Measurements from ENCODE around the gene SPON1. TPM values are rescaled to one million over a fixed set of nuclear protein-coding genes. Genes with fewer than 3 reads are reported as not detected.
A peak's percentile ranks its signal among the peaks of the same experiment; 100 is the strongest.
"Not testable (repeated sequence)": the region's sequence is repeated elsewhere in the genome, so short reads cannot be mapped to it uniquely, and the experiment has no call there.

Gene SPON1
- total RNA-seq, 1 donor from 2014 or later = under 0.01 TPM

DNA sequence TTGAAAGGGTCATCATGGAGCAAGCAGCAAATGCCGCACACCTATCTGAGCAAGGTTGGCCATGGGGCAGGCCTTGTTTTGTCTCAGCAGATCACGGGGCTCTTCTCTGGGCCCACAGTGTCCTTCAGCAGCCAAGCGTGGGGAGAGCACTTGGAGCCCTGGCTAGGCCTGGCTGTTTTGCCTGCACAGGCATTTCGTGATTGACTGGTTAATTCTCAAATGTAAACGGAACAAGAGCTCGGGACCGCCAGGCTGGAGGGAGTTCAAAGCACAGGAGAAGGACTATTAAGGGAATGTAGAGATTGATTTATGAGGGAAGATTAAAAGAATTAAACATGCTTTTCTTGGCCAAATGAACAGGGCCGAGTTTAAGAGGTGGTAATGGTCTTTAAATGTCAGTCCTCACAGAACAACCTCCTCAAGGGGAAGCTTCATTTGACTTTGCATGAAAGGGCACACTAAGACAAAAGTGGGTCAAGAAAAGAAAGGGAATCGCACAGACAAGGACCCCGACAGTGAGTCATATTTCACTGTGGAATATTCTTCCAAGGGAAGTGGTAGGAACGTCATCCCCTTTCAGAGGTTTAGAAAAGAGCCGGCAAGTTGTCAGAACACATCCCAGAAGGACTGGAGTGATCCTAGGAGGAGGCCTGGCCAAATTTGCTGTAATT lies 20.7 kb downstream of the SPON1 start:
- no peak for DNase-seq (ENCODE audit: low read depth in 2 of 2)

DNA sequence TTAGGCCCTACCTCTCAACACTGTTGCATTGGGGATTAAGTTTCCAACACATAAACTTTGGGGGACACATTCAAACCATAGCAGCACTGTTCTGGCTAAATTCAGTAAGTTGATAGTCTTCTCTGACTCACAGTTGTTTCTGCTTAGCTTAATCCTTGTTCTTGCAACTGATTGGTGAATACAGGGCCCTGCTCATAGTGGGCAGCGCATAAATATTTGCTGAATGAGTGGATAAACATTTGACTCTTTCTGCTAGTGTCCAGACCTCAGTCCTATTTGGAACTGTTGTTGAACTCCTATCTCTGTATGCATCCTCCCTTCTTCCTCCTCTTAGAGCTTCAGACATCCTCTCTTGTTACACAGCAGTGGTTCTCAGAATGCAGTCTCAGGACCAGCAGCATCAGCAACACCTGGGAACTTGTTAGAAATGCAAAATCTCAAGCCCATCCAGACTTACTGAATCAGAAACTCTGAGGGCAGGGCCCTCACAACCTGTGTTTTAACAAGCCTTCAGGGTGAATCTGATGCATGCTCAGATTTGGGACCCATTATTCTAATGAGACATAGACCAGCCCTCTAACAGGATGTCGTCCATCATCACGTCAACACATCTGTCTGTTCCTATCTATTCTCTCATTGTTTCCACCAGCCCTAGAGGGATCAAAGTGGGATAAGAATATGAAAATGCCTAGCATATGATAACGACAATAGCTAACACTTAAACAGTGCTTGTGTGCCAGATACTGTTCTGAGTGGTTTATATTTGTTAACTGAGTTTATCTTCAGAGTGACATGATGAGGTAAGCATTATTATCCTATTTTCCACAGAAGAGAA lies 22.3 kb downstream of the SPON1 start:
- DNase-seq (ENCODE audit: low read depth in 2 of 2) = peak in 1 of 2 donors; percentile 5

DNA sequence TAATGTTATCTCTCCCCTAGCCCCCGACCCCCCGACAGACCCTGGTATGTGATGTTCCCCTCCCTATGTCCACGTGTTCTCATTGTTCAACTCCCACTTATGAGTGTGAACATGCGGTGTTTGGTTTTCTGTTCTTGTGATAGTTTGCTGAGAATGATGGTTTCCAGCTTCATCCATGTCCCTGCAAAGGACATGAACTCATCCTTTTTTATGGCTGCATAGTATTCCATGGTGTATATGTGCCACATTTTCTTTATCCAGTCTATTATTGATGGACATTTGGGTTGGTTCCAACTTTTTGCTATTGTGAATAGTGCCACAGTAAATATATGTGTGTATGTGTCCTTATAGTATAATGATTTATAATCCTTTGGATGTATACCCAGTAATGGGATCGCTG lies 24.2 kb downstream of the SPON1 start:
- not testable (repeated sequence) for DNase-seq (ENCODE audit: low read depth in 2 of 2)

DNA sequence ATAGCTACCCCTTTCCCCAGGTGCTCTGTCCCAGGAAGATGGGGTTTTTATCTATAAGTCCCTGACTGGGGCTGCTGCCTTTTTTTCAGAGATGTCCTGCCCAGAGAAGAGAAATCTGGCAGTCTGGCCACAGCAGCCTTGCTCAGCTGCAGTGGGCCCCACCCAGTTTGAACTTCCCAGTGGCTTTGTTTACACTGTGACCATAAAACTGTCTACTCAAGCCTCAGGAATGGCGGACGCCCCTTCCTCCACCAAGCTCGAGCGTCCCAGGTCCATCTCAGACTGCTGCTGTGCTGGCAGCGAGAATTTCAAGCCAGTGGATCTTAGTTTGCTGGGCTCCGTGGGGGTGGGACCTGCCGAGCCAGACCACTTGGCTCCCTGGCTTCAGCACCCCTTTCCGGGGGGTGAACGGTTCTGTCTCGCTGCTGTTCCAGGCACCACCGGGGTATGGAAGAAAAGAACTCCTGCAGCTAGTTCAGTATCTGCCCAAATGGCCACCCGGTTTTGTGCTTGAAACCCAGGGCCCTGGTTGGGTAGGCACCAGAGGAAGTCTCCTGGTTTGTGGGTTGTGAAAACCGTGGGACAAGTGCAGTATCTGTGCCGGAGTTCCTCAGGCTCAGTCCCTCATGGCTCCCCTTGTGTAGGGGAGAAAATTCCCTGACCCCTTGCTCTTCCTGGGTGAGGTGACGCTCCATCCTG lies 29.8 kb downstream of the SPON1 start:
- not testable (repeated sequence) for DNase-seq (ENCODE audit: low read depth in 2 of 2)

DNA sequence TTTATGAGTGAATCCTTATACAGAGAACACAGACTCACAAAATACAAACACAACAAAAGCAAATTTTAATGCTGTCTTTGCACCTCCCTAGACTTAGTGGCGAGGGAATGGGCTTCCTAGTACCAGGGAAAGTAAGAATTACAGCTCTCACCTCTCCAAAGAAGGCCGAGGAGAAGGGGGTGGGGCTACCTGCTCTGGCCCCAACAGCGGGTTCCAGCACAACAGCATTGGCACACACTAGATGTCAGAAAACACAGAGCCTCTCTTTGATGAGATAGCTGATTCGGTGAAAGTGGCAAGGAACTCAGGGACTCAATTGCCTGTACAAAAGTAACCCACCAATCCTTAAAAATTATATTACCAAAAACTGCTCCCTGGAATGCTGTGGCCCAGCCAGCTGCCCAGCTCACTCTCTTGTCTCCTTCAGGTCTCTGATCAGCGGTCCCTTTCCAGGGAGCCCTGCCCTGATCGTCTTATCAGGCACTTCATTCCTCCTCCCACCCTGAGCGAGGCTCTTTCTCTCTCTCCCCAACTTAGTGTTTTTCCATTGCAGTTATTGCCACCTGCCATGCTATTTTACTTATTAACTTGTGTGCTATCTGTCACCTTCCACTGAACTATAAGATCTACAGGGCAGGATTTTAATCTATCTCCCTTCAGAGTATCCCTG lies 30.7 kb downstream of the SPON1 start:
- DNase-seq (ENCODE audit: low read depth in 2 of 2) = no peak

DNA sequence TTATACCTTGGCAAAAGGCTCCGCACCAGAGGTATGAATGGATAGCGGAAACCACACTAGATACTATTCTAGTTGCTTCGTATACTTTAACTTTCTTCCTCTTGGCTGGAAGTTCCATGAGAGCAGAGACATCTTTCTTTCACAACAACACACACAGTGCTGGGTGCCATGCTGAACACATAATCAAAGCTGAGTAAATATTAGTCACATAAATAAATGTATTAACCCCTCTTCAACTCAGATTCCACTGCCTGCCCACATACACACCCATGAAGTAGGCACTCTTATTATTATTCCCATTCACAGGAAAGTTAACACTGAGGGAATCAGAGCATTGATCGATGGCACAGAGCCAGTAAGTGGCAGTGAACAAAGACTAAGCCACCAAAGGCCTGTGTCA lies 35.4 kb downstream of the SPON1 start:
- no peak for DNase-seq (ENCODE audit: low read depth in 2 of 2)

DNA sequence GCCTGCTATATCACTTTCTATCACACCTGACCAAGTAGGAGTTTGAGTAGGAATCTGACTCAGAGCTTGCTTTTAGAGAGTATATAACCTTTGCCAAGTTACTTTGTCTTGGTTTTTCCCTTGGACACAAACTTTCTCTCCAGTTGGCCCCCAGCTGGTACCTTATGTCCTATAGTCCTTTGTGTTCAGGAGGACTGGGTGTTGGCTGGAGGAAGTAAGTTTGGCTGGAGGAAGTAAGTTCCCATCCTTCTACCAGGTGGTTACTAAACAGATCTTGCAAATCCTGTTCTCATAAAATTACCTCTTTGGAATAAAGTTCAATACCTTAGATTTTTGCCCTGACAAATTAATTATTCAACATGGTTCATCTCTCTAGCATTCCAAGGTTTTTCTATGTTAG lies 37.2 kb downstream of the SPON1 start:
- DNase-seq (ENCODE audit: low read depth in 2 of 2) = no peak

DNA sequence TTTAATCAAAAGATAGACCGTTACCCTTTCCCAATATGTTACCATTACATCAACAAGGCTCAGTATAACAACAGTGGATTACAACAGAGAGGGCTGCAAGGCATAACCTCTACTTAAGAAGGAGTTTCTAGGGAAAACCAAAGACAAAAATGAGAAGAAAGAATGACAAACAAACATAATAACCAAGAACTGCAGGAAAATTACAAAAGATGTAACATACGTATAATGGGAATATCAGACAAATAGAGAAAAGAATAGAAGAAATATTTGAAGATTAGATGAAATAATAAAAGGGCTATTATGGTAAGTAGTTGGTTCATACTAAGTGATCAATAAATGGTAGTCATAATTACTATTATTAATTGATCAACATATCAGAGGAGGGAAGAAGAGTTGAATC lies 39.1 kb downstream of the SPON1 start:
- DNase-seq (ENCODE audit: low read depth in 2 of 2) = no peak

DNA sequence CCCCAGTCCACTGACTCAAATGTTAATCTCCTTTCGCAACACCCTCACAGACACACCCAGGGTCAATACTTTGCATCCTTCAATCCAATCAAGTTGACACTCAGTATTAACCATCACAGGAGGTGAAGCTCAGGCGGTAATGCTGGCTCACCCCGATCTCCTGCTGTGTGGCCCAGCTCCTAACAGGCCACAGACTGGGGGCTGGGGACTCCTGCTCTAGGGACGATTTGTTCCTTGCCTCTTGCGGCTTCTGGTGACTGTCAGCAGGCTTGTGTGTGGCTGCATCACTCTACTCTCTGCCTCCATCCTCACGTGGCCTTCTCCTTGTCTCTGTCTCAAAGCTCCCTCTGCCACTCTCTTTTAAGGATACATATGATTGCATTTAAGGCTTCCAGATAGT lies 45.0 kb downstream of the SPON1 start:
- no peak for DNase-seq (ENCODE audit: low read depth in 2 of 2)

DNA sequence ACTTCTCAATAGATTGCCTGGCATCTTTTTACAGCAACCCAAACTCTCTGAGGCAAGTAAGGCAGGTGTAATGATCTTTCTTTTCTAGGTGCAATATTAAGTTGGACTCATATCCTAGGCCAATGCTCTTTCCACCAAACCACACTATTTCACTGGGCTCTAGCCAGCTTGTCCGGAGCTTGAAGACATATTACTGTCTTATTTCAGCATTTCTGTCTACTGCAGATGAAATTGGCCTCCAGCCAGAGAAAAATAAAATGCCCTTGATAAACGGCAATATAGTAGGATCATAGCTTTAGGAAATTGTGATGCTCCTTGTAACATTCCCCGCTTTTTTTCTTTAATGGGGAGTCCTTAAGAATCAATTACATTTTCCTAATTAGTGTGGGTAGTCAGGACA lies 48.1 kb downstream of the SPON1 start:
- DNase-seq (ENCODE audit: low read depth in 2 of 2) = no peak

DNA sequence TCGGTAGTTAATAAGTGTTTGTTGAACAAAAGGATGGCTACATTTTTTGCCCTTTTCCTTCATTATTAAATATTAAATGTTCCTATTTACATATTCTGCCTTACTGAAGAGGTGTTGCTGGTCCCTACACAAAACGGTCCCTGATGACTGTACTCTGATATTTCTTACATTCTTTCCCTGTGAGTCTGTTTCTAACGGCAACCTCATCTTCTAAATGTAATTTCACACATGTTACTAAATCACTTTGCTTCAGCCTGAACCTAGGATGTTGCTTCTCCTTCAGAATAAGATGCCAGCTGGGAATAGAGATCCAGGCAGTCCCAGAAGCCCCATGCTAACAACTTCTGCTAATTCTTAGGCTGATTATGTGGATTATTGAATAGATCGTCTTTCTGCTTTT lies 50.3 kb downstream of the SPON1 start:
- no peak for DNase-seq (ENCODE audit: low read depth in 2 of 2)

DNA sequence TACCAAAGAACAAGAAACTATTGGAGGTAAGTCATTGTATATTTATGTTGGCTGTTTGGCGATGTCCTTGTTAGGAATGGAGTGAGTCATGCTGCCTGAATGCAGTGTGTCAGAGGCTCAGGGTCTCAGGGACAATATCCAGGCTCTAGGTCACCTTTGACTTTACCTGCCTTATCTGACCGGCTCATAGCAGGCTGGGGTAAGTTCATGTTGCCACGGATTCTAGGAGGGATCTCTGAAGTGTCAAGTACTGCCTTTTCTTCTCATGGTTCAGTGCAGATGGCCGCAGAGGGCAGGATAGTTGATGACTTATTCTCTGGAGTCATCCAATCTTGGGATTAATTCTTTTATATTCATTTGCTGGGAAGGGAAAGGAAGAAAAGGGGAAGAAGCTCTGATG lies 53.2 kb downstream of the SPON1 start:
- peak; percentile 72 to 82 for DNase-seq (ENCODE audit: low read depth in 2 of 2)

DNA sequence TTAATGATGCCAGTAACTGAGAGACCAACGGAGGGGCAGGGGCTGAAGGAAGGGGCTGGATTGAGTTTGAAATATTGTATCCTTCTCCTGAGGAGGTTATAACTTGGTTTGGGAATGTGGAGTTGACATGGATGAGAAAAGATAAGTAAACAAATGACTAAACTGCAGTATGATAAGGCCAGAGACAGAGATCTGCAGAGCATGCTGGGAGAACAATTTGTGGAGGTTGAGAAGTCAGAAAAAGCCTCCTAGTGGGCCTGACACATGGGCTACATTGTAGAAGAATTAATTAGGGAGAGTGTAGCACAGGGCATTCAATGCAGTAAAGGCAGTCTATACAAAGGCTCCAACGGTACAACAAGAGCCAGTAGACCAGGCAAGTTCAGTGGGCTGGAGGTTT lies 55.9 kb downstream of the SPON1 start:
- no peak for DNase-seq (ENCODE audit: low read depth in 2 of 2)

DNA sequence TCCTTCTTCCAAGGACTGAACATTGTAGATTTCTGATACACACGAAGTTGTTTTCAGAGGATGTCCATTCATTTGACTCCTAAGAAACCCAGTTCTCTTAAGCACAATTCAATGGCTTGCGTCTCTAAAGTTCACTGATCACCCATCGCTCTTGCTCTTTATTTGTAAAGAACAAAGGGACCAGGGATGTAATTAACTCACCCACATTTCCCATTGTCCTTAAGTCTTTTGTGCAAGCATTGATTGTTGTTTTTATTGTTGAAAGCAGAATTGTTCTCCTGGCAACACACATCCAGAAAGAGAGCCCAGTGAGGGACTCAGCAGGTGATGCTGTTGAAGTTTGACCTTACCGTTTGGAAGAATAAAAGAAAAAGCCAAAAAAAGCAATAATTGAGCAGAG lies 59.2 kb downstream of the SPON1 start:
- DNase-seq (ENCODE audit: low read depth in 2 of 2) = no peak

DNA sequence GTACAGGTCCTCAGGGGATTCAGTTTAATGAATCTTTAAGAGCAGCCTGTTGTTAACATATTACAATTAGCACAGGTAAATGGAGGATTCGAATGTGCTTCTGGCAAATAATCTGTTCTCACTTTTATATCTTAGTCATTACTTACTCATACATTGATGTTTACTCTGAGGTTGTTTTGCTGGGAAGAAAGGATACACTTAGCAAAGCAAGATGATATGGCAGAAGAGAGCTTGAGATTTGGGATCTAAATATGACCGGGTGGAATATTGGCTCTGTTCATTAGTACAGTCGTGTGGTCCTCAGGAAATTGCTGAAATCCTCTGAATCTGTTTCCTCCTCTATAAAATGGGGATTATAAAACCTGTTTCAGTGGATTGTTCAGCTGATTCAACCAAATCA lies 59.7 kb downstream of the SPON1 start:
- DNase-seq (ENCODE audit: low read depth in 2 of 2) = no peak

DNA sequence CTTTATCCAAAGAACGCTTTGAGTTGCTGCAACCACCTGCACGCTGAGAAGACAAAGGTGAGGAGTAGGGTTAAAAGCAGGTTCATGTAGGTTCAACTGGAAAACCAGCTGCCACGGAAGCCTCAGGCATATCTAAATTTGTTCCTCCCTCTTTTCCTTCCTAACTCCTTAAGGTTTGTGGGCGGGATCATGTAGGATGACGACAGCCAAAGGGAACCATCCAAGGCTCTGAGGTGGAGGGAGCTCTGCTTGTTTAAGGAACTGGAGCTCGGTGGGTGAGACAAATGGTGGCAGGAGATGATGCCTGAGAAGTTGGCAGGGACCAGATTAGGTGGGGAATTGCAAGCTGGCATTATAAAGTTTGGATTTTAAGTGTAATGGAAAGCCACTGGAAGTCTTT lies 60.3 kb downstream of the SPON1 start:
- DNase-seq (ENCODE audit: low read depth in 2 of 2) = no peak

DNA sequence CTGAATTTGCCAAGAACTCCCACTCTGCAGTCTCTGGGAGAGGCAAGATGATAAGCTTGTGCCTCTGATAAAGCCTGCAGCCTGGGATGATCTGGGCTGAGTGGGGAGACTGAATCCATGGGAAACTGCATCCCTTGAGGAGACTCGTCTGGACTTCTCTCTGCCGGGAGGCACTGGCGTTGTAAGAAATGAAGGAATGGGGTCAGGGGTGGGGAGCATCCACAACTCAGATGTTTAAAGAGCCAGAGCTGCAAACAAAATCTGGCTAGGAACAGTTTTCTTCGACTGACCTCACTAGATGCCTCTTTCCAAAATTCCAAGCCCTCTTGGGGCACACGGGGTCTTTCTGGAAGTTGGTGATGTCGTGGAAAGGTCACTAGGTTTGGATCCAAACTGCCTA lies 64.4 kb downstream of the SPON1 start:
- DNase-seq (ENCODE audit: low read depth in 2 of 2) = no peak

DNA sequence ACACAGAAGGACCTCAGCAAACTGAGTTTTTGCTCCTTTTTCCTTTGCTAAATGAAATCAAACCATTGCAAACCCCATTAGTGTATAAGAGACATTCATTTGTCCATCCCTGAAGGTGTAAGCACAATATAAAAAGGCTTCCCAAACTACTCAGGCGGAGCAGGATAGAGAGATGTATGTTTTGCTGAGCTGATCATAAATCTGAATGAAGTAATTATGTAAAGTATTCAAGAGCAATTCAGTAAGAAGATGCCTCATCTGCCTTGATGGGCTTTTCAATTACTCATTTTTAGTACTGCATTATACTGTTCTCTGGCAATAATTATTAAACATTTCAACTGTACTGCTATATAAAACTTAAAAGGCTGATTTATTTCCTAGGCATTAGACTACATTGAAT lies 65.0 kb downstream of the SPON1 start:
- DNase-seq (ENCODE audit: low read depth in 2 of 2) = no peak

DNA sequence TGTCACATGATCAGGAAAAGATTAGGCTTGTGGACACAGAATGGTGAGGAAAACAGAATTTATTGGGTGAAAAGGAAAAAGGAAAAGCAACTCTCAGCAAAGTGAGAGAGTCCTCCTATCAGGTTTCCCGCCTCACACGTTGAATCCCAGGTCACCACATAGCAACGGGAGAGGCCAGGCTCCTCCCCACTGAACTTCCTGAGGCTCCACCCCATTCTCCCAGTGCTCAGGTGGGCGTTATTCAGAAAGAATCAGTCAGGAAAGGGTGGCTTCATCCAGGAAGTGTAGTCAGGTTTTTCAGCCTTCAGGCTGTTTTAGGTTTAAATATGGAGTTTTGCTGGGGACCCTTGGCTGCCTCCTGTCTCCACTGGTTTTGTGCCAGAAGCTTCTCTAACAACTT lies 66.9 kb downstream of the SPON1 start:
- no peak for DNase-seq (ENCODE audit: low read depth in 2 of 2)

DNA sequence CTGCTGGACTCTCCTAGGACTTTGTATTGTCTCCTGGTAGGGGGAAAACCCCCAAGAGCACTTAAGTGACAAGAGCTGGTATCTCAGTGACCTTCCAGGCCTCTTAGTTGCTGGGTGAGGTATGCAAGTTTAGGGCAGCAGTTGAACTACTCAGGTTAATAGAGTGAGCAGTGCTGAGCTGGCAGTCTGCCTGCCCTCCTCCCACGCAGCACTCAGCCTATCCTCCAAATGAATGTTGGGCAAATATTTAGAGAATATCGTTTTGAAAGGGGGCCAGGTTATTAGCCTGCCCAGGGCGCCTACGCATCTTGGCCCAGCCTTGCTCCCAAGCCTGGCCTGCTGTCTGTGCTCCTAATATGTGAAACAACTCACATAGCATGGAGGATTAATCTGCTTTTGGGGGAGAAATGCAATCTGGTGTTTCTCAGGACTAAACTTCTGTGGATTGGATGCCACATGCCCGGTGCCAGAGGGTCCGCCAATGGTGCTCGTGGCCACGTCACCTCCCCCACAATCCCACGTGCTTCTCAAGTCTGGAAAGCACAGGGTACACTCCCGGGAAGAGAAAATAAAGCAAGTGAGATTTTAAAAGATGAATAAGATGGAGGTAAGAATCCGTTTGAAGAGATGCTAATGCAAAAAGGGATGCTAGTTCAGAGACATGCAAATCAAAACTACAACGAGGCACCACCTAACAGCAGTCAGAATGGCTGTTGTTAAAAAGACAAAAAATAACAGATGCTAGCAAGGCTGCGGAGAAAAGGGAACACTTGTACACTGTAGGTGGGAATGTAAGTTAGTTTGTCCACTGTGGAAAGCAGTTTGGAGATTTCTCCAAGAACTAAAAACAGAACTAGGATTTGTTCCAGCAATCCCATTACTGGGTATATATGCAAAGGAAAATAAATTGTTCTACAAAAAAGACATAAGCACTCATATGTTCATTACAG lies 67.7 kb downstream of the SPON1 start:
- DNase-seq (ENCODE audit: low read depth in 2 of 2) = peak; percentile 14 to 19

DNA sequence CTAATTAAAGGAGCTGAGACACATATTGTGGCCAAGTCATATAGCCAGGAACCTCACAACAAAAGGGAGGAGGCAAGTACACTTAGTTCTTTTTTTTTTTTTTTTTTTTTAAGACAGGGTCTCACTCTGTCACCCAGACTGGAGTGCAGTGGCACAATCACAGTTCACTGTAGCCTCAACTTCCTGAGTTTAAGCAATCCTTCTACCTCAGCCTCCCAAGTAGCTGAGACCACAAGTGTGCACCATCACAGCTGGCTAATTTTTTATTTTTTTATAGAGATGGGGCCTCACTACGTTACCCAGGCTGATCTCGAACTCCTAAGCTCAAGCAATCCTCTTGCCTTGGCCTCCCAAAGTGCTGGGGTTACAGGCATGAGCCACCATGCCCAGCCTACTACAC lies 73.0 kb downstream of the SPON1 start:
- DNase-seq (ENCODE audit: low read depth in 2 of 2) = not testable (repeated sequence)

Data from dermis microvascular lymphatic vessel endothelial cell (primary cell).